ENCODE measurements around the gene SERPINA6. TPM values are rescaled to one million over a fixed set of nuclear protein-coding genes. Genes with fewer than 3 reads are reported as not detected.

The SERPINA6 gene
- polyA plus RNA-seq, 1 donor (not counting 4 experiments of a cell fraction or from before 2014, with no cell fraction given): not detected

DNA sequence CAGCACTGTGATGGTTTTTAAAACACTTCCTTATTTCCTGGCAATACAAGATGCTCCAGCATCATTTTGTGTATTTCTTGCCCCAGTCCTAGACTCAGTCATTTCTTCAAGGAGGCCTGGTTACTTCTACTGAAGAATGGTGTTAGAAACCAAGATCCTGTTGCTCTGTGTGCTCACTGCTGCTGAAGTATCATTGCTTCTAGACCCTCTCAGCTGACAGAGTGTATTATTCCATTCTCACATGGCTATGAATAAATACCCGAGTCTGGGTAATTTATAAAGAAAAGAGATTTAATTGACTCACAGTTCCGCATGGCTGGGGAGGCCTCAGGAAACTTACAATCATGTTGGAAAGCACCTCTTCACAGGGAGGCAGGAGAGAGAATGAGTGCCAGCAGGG lies 14.9 kb upstream of the SERPINA6 start:
- H3K27ac ChIP-seq (ENCODE audit: control insufficient read depth, insufficient read depth, low read length): no peak overlapping the region
- DNase-seq (ENCODE audit: low read depth, low spot score): no peak
- no peaks in the 10 kb centered on the region for H3K79me2 ChIP-seq (ENCODE audit: control insufficient read depth, insufficient read depth, low read length)
- H3K36me3 ChIP-seq (ENCODE audit: control insufficient read depth in 2 of 2, extremely low read depth in 1 of 2, insufficient read depth in 2 of 2, low read length in 2 of 2): no peaks in the 10 kb centered on the region
- no peaks in the 10 kb centered on the region for H4K20me1 ChIP-seq (ENCODE audit: control insufficient read depth, extremely low read depth, insufficient read depth, low read length)
- H3K9me1 ChIP-seq (ENCODE audit: control insufficient read depth, extremely low read depth, insufficient read depth, low read length): no peaks in the 10 kb centered on the region
- no peak overlapping the region for H2AFZ ChIP-seq (ENCODE audit: control insufficient read depth, low read length)
- H3K27me3 ChIP-seq (ENCODE audit: control insufficient read depth, extremely low read depth, insufficient read depth, low read length): no peaks in the 10 kb centered on the region
- no peak for FAIRE-seq
- no peaks in the 10 kb centered on the region for H3K9me3 ChIP-seq (ENCODE audit: control insufficient read depth, low read depth, low read length)
- H3K4me2 ChIP-seq (ENCODE audit: control insufficient read depth, extremely low read depth, insufficient read depth, low read depth, low read length): no peak overlapping the region
- TF ChIP-seq, protein P1, sequence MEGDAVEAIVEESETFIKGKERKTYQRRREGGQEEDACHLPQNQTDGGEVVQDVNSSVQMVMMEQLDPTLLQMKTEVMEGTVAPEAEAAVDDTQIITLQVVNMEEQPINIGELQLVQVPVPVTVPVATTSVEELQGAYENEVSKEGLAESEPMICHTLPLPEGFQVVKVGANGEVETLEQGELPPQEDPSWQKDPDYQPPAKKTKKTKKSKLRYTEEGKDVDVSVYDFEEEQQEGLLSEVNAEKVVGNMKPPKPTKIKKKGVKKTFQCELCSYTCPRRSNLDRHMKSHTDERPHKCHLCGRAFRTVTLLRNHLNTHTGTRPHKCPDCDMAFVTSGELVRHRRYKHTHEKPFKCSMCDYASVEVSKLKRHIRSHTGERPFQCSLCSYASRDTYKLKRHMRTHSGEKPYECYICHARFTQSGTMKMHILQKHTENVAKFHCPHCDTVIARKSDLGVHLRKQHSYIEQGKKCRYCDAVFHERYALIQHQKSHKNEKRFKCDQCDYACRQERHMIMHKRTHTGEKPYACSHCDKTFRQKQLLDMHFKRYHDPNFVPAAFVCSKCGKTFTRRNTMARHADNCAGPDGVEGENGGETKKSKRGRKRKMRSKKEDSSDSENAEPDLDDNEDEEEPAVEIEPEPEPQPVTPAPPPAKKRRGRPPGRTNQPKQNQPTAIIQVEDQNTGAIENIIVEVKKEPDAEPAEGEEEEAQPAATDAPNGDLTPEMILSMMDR (optimal IDR thresholded peaks at IDR 0.05 in 1 of 3, IDR thresholded peaks at IDR 0.05 in 1 of 3, conservative IDR thresholded peaks at IDR 0.05 in 1 of 3; ENCODE audit: extremely low read depth in 1 of 3, insufficient read depth in 2 of 3, low read length in 3 of 3): no peak
- no peak for TF ChIP-seq EZH2 (IDR thresholded peaks at IDR 0.05; ENCODE audit: low read length)
- dilution Hi-C loops (cut with MboI; ENCODE audit: extremely low pct_ligation_motif_present, low sequenced_read_pairs): no loop called here
- no peak overlapping the region for H3K4me3 ChIP-seq (ENCODE audit: control insufficient read depth in 2 of 3, extremely low read depth in 1 of 3, insufficient read depth in 2 of 3, low read depth in 1 of 3, low read length in 3 of 3)
- no peak overlapping the region for H3K9ac ChIP-seq (ENCODE audit: control insufficient read depth, extremely low read depth, insufficient read depth, low read length)
- H3K4me1 ChIP-seq (ENCODE audit: control insufficient read depth, extremely low read depth, insufficient read depth, low read length): peaks cover 21% of the 10 kb centered on the region

DNA sequence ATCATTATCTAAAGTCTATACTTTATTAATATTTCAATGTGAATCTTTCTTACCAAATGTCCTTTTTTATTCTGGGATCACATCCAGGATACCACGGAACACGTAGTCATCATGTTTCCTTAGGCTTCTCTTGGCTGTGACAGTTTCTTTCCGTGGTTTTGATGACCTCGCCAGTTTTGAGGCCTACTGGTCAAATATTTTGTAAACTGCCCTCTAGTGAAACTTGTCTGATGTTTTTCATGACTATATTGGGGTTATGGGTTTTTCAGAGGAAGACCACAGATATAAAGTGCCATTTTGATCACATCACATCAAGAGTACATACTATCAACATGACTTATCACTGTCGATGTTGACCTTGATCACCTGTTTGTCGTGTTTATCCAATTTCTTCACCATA lies 14.1 kb upstream of the SERPINA6 start:
- H3K27ac ChIP-seq (ENCODE audit: control insufficient read depth, insufficient read depth, low read length): no peak overlapping the region
- no peak overlapping the region for H3K4me2 ChIP-seq (ENCODE audit: control insufficient read depth, extremely low read depth, insufficient read depth, low read depth, low read length)
- H2AFZ ChIP-seq (ENCODE audit: control insufficient read depth, low read length): no peak overlapping the region
- no peaks in the 10 kb centered on the region for H3K9me3 ChIP-seq (ENCODE audit: control insufficient read depth, low read depth, low read length)
- DNase-seq (ENCODE audit: low read depth, low spot score) (no peak), FAIRE-seq (peak; percentile 52)
- peaks cover 13% of the 10 kb centered on the region for H3K4me1 ChIP-seq (ENCODE audit: control insufficient read depth, extremely low read depth, insufficient read depth, low read length)
- TF ChIP-seq EZH2 (IDR thresholded peaks at IDR 0.05; ENCODE audit: low read length): no peak
- TF ChIP-seq, protein P1 (optimal IDR thresholded peaks at IDR 0.05 in 1 of 3, IDR thresholded peaks at IDR 0.05 in 1 of 3, conservative IDR thresholded peaks at IDR 0.05 in 1 of 3; ENCODE audit: extremely low read depth in 1 of 3, insufficient read depth in 2 of 3, low read length in 3 of 3): no peak
- H3K9me1 ChIP-seq (ENCODE audit: control insufficient read depth, extremely low read depth, insufficient read depth, low read length): no peaks in the 10 kb centered on the region
- no peaks in the 10 kb centered on the region for H4K20me1 ChIP-seq (ENCODE audit: control insufficient read depth, extremely low read depth, insufficient read depth, low read length)
- H3K27me3 ChIP-seq (ENCODE audit: control insufficient read depth, extremely low read depth, insufficient read depth, low read length): no peaks in the 10 kb centered on the region
- H3K4me3 ChIP-seq (ENCODE audit: control insufficient read depth in 2 of 3, extremely low read depth in 1 of 3, insufficient read depth in 2 of 3, low read depth in 1 of 3, low read length in 3 of 3): no peak overlapping the region
- no peaks in the 10 kb centered on the region for H3K79me2 ChIP-seq (ENCODE audit: control insufficient read depth, insufficient read depth, low read length)
- dilution Hi-C loops (cut with MboI; ENCODE audit: extremely low pct_ligation_motif_present, low sequenced_read_pairs): no loop called here
- no peak overlapping the region for H3K9ac ChIP-seq (ENCODE audit: control insufficient read depth, extremely low read depth, insufficient read depth, low read length)
- H3K36me3 ChIP-seq (ENCODE audit: control insufficient read depth in 2 of 2, extremely low read depth in 1 of 2, insufficient read depth in 2 of 2, low read length in 2 of 2): no peaks in the 10 kb centered on the region
